Endothelial cell of umbilical vein (primary cell): Measurements from ENCODE around the gene CTIF. TPM values are rescaled to one million over a fixed set of nuclear protein-coding genes. Genes with fewer than 3 reads are reported as not detected.

ENCODE experiments used
- BruUV-seq: library from RNA; stranded (reverse); fragments of 400-500 nt; replicated peaks from 2 replicates; lab custom pipeline; 2021; lab: Mats Ljungman, UMichigan
- CTCF ChIA-PET: fragments of 300-600, 350-600 bp; sonication (Branson Sonifier 250); formaldehyde crosslinking; loops from one replicate; lab custom pipeline; 2021; ENCODE audit warnings: antibody characterized with exemption, inconsistent platforms; lab: Charles Lee
- POLR2A ChIA-PET: fragments of 300-600, 350-600 bp; sonication (Branson Sonifier 250); formaldehyde crosslinking; loops from one replicate; lab custom pipeline; 2021; ENCODE audit warnings: antibody characterized with exemption, inconsistent platforms; lab: Charles Lee
- DNase-seq: peaks from one replicate; pipeline ENCODE4 v3.0.0-alpha.2; 2011; ENCODE audit warnings: low read depth, low spot score
- FAIRE-seq: peaks from 2 replicates; lab custom pipeline; 2011; peaks lifted over from hg19 to GRCh38; lab: Jason Lieb, UNC
- H2AFZ ChIP-seq: 2 replicates; pipeline ENCODE4 v1.6.0; 2012; ENCODE audit warnings: low read depth, low read length, control low read depth, inconsistent platforms
- H3K27ac ChIP-seq: 2 replicates; pipeline ENCODE4 v1.5.1; 2011; ENCODE audit warnings: low read depth, mild to moderate bottlenecking, control low read depth, low read length, moderate library complexity; ENCODE audit not compliant: insufficient read depth
- H3K27me3 ChIP-seq, 2 experiments: 2 replicates each; pipeline versions ENCODE4 v1.6.0 to v1.6.1; 2011; ENCODE audit warnings: low read length in 2 of 2, mixed read lengths in 1 of 2; ENCODE audit not compliant: control insufficient read depth in 2 of 2, insufficient read depth in 2 of 2
- H3K36me3 ChIP-seq, 2 experiments: 2 replicates in 1 of 2; 3 replicates in 1 of 2; pipeline ENCODE4 v1.5.1; 2011; ENCODE audit warnings: low read length in 2 of 2, mild to moderate bottlenecking in 1 of 2, moderate library complexity in 1 of 2; ENCODE audit not compliant: control insufficient read depth in 2 of 2, insufficient read depth in 2 of 2; ENCODE audit errors: extremely low read depth in 1 of 2
- H3K4me1 ChIP-seq: 3 replicates; pipeline ENCODE4 v1.5.1; 2011; ENCODE audit warnings: mild to moderate bottlenecking, low read length; ENCODE audit not compliant: control insufficient read depth, insufficient read depth; ENCODE audit errors: extremely low read depth
- H3K4me2 ChIP-seq: 2 replicates; pipeline ENCODE4 v1.6.1; 2011; ENCODE audit warnings: low read length, control low read depth, mixed read lengths; ENCODE audit not compliant: insufficient read depth
- H3K4me3 ChIP-seq, 3 experiments: fragments of 200-600 bp in 1 of 3; sonication (generic), shearing (Covaris generic) in 1 of 3; replicated peaks in 1 of 3; 2 replicates each; pipeline ENCODE4 v1.5.1; 2011 to 2016; ENCODE audit warnings: control low read depth in 3 of 3, low read length in 3 of 3, mild to moderate bottlenecking in 2 of 3, inconsistent platforms in 1 of 3, low read depth in 1 of 3, moderate library complexity in 1 of 3; ENCODE audit not compliant: insufficient read depth in 1 of 3
- H3K79me2 ChIP-seq: 2 replicates; pipeline ENCODE4 v1.6.0; 2012; ENCODE audit warnings: low read length, inconsistent platforms; ENCODE audit not compliant: control insufficient read depth, insufficient read depth
- H3K9ac ChIP-seq: replicated peaks from 2 replicates; pipeline ENCODE3; 2011; ENCODE audit warnings: low read length, control low read depth; ENCODE audit not compliant: insufficient read depth; ENCODE audit errors: extremely low read depth
- H3K9me1 ChIP-seq: replicated peaks from 3 replicates; pipeline ENCODE4 v1.6.0; 2011; ENCODE audit warnings: mild to moderate bottlenecking, low read length; ENCODE audit not compliant: control insufficient read depth, insufficient read depth; ENCODE audit errors: extremely low read depth
- H3K9me3 ChIP-seq: replicated peaks from 2 replicates; pipeline ENCODE4 v1.5.1; 2012; ENCODE audit warnings: low read length, inconsistent platforms; ENCODE audit not compliant: control insufficient read depth, insufficient read depth
- H4K20me1 ChIP-seq: replicated peaks from 2 replicates; pipeline ENCODE3; 2011; ENCODE audit warnings: mild to moderate bottlenecking, low read length; ENCODE audit not compliant: control insufficient read depth, insufficient read depth; ENCODE audit errors: extremely low read depth
- CTCF ChIP-seq, 2 donors: IDR thresholded peaks; 1 replicate in 1 of 2; 2 replicates in 1 of 2; pipeline ENCODE4 v1.5.1; 2011; ENCODE audit warnings: low read length in 2 of 2, mild to moderate bottlenecking in 2 of 2, moderate library complexity in 2 of 2, control low read depth in 1 of 2, inconsistent platforms in 1 of 2, low read depth in 1 of 2; ENCODE audit not compliant: insufficient read depth in 1 of 2; ENCODE audit errors: extremely low read depth in 1 of 2
- EZH2 ChIP-seq: IDR thresholded peaks from 2 replicates; pipeline ENCODE4 v1.6.1; 2012; ENCODE audit warnings: borderline replicate concordance, low read depth, mild to moderate bottlenecking, moderate library complexity, low read length, inconsistent platforms; ENCODE audit not compliant: severe bottlenecking
- FOS ChIP-seq: IDR thresholded peaks from 2 replicates; pipeline ENCODE4 v1.6.1; 2011; ENCODE audit warnings: mild to moderate bottlenecking, low read length, moderate library complexity, borderline replicate concordance; ENCODE audit not compliant: insufficient read depth
- GATA2 ChIP-seq: IDR thresholded peaks from 2 replicates; pipeline ENCODE4 v1.7.0; 2011; ENCODE audit warnings: low read depth, mild to moderate bottlenecking, moderate library complexity, mixed read lengths, low read length; ENCODE audit not compliant: insufficient read length, insufficient read depth
- JUN ChIP-seq: IDR thresholded peaks from 2 replicates; pipeline ENCODE4 v1.6.1; 2011; ENCODE audit warnings: borderline replicate concordance, low read depth; ENCODE audit not compliant: insufficient read length, insufficient read depth
- MAX ChIP-seq: IDR thresholded peaks from 2 replicates; pipeline ENCODE4 v1.6.1; 2011; ENCODE audit not compliant: insufficient read depth, insufficient read length
- MYC ChIP-seq: IDR thresholded peaks from one replicate; pipeline ENCODE4 v1.6.1; 2011; ENCODE audit warnings: mild to moderate bottlenecking, low read depth, low read length
- POLR2A ChIP-seq: IDR thresholded peaks from 2 replicates; pipeline ENCODE4 v1.6.1; 2012; ENCODE audit warnings: low read depth, mild to moderate bottlenecking, control low read depth, low read length
- POLR2AphosphoS5 ChIP-seq: IDR thresholded peaks from 2 replicates; pipeline ENCODE4 v1.6.1; 2012; ENCODE audit warnings: low read depth, mild to moderate bottlenecking, control low read depth, low read length, moderate library complexity; ENCODE audit not compliant: insufficient read depth
- dilution Hi-C: fragments of 300-500 bp; cut with MboI; formaldehyde crosslinking; loops from one replicate; pipeline ENCODE4 v1.15.0; 2019; ENCODE audit warnings: low sequenced_read_pairs; ENCODE audit not compliant: extremely low pct_ligation_motif_present
- intact Hi-C: fragments of 100-400 bp; cut with micrococcal nuclease; formaldehyde crosslinking; loops from one replicate; pipeline ENCODE4 v1.10.0; 2022
- polyA plus RNA-seq, 4 experiments: library from polyadenylated mRNA; depleted of rRNA in 3 of 4; stranded (reverse) in 3 of 4; unstranded in 1 of 4; fragments of >200 nt; gene quantifications; 2 replicates each; pipeline versions ENCODE4 v1.2.1 to v1.2.3, GENCODE V29; 2011 to 2012; ENCODE audit warnings: missing spikeins in 1 of 4
- total RNA-seq: library from RNA; stranded (reverse); gene quantifications from 2 replicates; pipeline ENCODE4 v1.2.3, GENCODE V29; 2021

CTIF gene
- total and polyA plus RNA-seq, 2 donors (not counting 3 experiments of a cell fraction or from before 2014, with no cell fraction given), result 20.9 to 57.7 TPM

- no peaks in the 10 kb centered on the region for H3K36me3 ChIP-seq
- H4K20me1 ChIP-seq, result no peaks in the 10 kb centered on the region
- FAIRE-seq, result no peak
- H3K4me3 ChIP-seq, result no peak overlapping the region
- no peaks in the 10 kb centered on the region for H3K4me1 ChIP-seq
- no peaks in the 10 kb centered on the region for H3K9me1 ChIP-seq
- no peak for DNase-seq
- no peak overlapping the region for H2AFZ ChIP-seq
- ChIA-PET CTCF (interaction anchor here (1.2 kb wide), 1 partner anchor 96 kb away, joined by 3 read pairs; no protein-coding TSS in a partner anchor), POLR2A (no interaction called here)
- intact Hi-C loops (no loop called here), dilution Hi-C loops (no loop called here)
- no peaks in the 10 kb centered on the region for H3K9me3 ChIP-seq
- H3K27me3 ChIP-seq, result no peaks in the 10 kb centered on the region
- H3K79me2 ChIP-seq, result no peaks in the 10 kb centered on the region
- BruUV-seq, result no TSS peak
- H3K27ac ChIP-seq, result no peak overlapping the region
- TF ChIP-seq JUN (no peak), CTCF (IDR thresholded peaks at IDR 0.05; ENCODE audit: extremely low read depth in 1 of 2, insufficient read depth in 1 of 2, low read depth in 1 of 2, low read length in 2 of 2) (no peak), POLR2AphosphoS5 (no peak), MYC (no peak), FOS (no peak), GATA2 (no peak), MAX (no peak), EZH2 (no peak), POLR2A (no peak)
- no peak overlapping the region for H3K9ac ChIP-seq
- no peak overlapping the region for H3K4me2 ChIP-seq
Measured at GRCh38 chr18:48770243-48770642, 231.4 kb downstream of the CTIF start.
